ENCODE data around the gene INPP1. TPM values are rescaled to one million over a fixed set of nuclear protein-coding genes. Genes with fewer than 3 reads are reported as not detected.

INPP1 gene
- total RNA-seq, 1 donor from 2014 or later: 14.2 TPM

- H3K27ac Mint-ChIP-seq (ENCODE audit: unreplicated experiment): no peak overlapping the region
- no peak overlapping the region for H3K4me3 Mint-ChIP-seq (ENCODE audit: unreplicated experiment)
- no peaks in the 10 kb centered on the region for H3K36me3 Mint-ChIP-seq (ENCODE audit: low read depth)
- no peak for TF ChIP-seq CTCF (IDR thresholded peaks at IDR 0.05)
- H3K9me3 Mint-ChIP-seq (ENCODE audit: low read depth): peaks cover 3% of the 10 kb centered on the region
- H3K27me3 Mint-ChIP-seq (ENCODE audit: low read depth): no peaks in the 10 kb centered on the region
- DNase-seq (ENCODE audit: low spot score): no peak
- H3K4me1 Mint-ChIP-seq (ENCODE audit: low read depth): peaks cover 20% of the 10 kb centered on the region
Observed at GRCh38 chr2:190340369-190340768, 3.0 kb upstream of the INPP1 start.

GRCh38 chr2:190342611-190343010, 778 bp upstream of the INPP1 start:
- no peaks in the 10 kb centered on the region for H3K9me3 Mint-ChIP-seq (ENCODE audit: low read depth)
- peak overlapping the region; percentile 76 for H3K4me3 Mint-ChIP-seq (ENCODE audit: unreplicated experiment)
- H3K27ac Mint-ChIP-seq (ENCODE audit: unreplicated experiment): peak overlapping the region; percentile 3
- peaks cover 23% of the 10 kb centered on the region for H3K4me1 Mint-ChIP-seq (ENCODE audit: low read depth)
- no peak for DNase-seq (ENCODE audit: low spot score)
- no peaks in the 10 kb centered on the region for H3K27me3 Mint-ChIP-seq (ENCODE audit: low read depth)
- no peak for TF ChIP-seq CTCF (IDR thresholded peaks at IDR 0.05)
- no peaks in the 10 kb centered on the region for H3K36me3 Mint-ChIP-seq (ENCODE audit: low read depth)

GRCh38 chr2:190343089-190343535, 277 bp upstream of the INPP1 start:
- DNase-seq (ENCODE audit: low spot score): no peak
- Mint-ChIP-seq H3K36me3 (ENCODE audit: low read depth) (no peaks in the 10 kb centered on the region), H3K4me1 (ENCODE audit: low read depth) (peaks cover 23% of the 10 kb centered on the region), H3K27ac (ENCODE audit: unreplicated experiment) (peak overlapping the region; percentile 80), H3K4me3 (ENCODE audit: unreplicated experiment) (peak overlapping the region; percentile 76), H3K27me3 (ENCODE audit: low read depth) (no peaks in the 10 kb centered on the region), H3K9me3 (ENCODE audit: low read depth) (no peaks in the 10 kb centered on the region)
- TF ChIP-seq CTCF (IDR thresholded peaks at IDR 0.05): no peak

GRCh38 chr2:190344276-190344827, 963 bp downstream of the INPP1 start:
- no peaks in the 10 kb centered on the region for H3K9me3 Mint-ChIP-seq (ENCODE audit: low read depth)
- peak overlapping the region; percentile 76 for H3K4me3 Mint-ChIP-seq (ENCODE audit: unreplicated experiment)
- H3K4me1 Mint-ChIP-seq (ENCODE audit: low read depth): peaks cover 23% of the 10 kb centered on the region
- H3K27ac Mint-ChIP-seq (ENCODE audit: unreplicated experiment): peak overlapping the region; percentile 64
- DNase-seq (ENCODE audit: low spot score): no peak
- H3K27me3 Mint-ChIP-seq (ENCODE audit: low read depth): no peaks in the 10 kb centered on the region
- H3K36me3 Mint-ChIP-seq (ENCODE audit: low read depth): no peaks in the 10 kb centered on the region
- TF ChIP-seq CTCF (IDR thresholded peaks at IDR 0.05): peak; percentile 75

- TF ChIP-seq CTCF (IDR thresholded peaks at IDR 0.05): no peak
- Mint-ChIP-seq H3K27me3 (ENCODE audit: low read depth) (no peaks in the 10 kb centered on the region), H3K4me3 (ENCODE audit: unreplicated experiment) (no peak overlapping the region), H3K36me3 (ENCODE audit: low read depth) (no peaks in the 10 kb centered on the region), H3K4me1 (ENCODE audit: low read depth) (peaks cover 3% of the 10 kb centered on the region), H3K27ac (ENCODE audit: unreplicated experiment) (no peak overlapping the region), H3K9me3 (ENCODE audit: low read depth) (no peaks in the 10 kb centered on the region)
- no peak for DNase-seq (ENCODE audit: low spot score)
Observed at GRCh38 chr2:190350371-190350770, 7.0 kb downstream of the INPP1 start.

Measured in chondrocyte (in vitro differentiated cells).